HG02759 (cell line): Measurements from ENCODE around the gene NIPA2.

Experiments used
- ATAC-seq: cut with Tn5 transposase; IDR thresholded peaks from one replicate; pipeline ENCODE4 v1.9.1; 2021; ENCODE audit warnings: mild to moderate bottlenecking, moderate library complexity; ENCODE audit not compliant: unreplicated experiment

Gene NIPA2

GRCh38 chr15:22874966-22875365 lies 36.5 kb downstream of the NIPA2 start:
- no peak for ATAC-seq

DNA sequence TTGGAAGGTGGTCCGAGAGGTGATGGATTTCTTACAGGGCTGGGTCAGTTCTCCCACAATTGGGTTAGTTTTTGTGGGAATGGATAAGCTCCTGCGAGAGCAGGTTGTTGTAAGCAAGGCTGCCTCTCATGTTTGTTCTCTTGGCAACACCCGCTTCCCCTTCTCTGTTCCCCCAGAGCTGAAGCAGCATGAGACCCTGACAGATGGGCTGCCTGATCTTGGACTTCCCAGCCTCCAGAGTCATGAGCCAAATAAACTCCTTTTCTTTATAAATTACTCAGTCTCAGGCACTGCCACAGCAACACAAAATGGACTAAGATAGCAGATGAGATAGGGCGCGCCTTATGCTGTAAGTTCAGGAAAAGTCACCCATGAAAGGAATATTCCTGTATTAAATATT lies 38.7 kb downstream of the NIPA2 start:
- ATAC-seq: no peak

DNA sequence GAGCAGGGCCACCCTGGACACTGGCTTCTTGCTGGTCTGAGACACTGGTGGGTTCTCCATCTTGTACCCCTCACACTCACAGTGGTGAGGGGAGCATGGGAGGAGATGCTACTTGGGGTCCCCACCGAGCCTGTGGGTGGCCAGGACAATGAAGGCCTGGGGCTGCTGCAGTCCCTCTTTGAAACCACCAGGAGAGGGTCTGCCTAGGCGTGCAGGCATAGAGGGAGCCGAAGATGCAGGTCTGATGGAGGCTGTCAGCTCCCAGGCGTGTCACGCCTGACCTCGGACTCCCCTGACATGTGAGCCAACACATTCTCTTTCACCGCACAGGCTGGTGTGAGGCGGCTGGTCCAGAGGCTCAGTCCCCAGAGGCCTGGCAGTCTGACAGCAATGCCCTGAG lies 39.1 kb downstream of the NIPA2 start:
- ATAC-seq: no peak

- ATAC-seq: no peak
These were observed 39.6 kb downstream of the NIPA2 start for GRCh38 chr15:22878103-22878502.

GRCh38 chr15:22880068-22880980 lies 41.9 kb downstream of the NIPA2 start:
- no peak for ATAC-seq

DNA sequence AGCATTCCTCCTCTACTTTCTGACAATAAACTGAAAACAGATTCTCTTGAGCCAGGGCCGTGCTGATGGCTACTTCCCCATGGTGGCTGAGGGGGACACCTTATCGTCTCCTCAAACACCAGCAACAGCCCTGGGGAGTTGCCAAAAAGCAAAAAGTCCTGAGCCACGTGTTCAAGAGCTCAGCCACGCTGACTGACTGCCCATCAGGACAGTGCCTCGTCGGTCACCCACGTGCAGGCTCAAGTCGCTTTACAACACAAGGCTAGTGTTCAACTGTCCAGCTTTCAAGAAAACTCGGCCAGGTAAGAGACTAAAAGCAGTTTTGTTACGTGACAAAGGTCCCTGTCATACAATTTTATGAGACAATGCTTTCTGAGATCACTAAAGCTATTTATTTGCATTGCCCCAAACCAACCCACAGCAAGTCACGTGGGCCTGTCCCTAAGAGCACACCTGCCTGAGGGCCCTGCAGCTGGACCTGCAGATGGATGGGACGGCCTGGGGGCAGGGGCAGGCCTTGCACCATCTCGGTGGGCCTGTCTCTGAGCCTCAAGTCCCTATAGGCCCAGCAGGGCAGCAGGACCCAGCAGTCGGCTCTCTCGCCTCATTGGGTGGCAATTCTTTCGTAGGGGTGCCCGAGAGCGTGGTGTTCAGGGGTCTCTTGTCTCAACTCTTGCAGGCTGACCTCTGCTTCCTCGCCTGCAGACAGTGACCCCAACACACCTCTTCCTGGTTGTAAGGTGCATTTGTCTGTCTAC lies 42.7 kb downstream of the NIPA2 start:
- no peak for ATAC-seq

DNA sequence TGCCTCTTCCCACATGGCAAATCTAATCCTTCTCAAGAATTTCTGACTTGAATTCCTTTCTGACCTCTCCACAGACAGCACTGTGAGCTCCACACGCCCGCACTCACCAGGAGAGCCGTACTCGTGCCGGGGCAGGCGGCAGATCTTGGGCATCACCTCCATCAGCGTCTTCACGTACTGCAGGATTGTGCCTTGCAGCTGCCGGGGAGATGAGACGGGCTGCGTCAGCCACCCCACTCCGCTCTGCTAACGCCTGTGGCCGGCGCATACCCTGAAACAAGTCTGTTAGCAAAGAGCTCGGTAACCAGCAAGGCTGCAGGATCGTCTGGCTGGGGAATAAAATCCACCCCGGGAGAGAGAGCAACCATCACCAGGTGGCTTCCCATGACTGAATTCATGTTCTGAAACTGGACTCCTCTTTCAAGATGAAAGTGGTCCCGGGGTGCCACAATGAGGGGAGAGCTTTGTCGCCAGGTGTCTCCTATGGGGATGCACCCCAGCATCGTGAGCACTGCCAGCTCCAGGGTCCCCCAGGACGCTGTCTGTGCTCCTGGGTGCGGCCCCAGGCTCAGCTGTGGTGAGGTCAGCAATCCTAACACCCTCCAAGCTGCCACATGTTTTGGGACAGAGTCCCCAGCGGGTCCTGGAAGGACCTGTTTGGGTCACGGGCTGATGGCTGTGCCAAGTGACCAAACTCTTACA lies 43.4 kb downstream of the NIPA2 start:
- no peak for ATAC-seq

DNA sequence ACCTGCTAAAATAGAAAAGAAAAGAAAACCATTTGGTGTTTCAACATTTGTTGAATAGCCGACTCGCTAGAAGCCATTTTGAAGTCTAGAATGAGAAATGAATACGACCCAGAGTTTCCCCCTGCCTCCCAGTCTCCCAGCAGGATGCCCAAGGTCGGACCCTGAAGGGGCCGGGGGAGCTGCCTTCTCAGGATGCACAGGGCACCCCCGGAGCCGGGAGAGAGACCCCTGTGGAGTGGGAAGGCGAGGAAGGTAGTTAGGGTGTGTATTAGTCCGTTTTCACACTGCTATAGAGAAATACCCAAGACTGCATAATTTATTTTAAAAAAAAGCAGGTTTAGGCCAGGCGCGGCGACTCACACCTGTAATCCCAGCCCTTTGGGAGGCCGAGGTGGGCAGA lies 44.7 kb downstream of the NIPA2 start:
- ATAC-seq: no peak

DNA sequence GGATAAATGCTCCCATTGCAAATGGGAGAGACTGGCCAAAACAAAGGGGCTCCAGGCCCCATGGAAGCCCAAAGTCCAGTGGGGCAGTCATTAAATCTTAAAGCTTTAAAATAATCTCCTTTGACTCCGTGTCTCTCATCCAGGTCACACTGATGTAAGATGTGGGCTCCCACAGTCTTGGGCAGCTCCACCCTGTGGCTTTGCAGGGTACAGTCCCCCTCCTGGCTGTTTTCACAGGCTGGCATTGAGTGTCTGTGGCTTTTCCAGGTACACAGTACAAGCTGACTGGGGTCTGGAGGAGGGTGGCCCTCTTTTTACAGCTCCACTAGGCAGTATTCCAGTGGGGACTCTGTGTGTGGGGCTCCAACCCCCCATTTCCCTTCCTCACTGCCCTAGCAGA lies 45.9 kb downstream of the NIPA2 start:
- ATAC-seq: no peak

- no peak for ATAC-seq
These were observed 46.7 kb downstream of the NIPA2 start for GRCh38 chr15:22885120-22885519.

DNA sequence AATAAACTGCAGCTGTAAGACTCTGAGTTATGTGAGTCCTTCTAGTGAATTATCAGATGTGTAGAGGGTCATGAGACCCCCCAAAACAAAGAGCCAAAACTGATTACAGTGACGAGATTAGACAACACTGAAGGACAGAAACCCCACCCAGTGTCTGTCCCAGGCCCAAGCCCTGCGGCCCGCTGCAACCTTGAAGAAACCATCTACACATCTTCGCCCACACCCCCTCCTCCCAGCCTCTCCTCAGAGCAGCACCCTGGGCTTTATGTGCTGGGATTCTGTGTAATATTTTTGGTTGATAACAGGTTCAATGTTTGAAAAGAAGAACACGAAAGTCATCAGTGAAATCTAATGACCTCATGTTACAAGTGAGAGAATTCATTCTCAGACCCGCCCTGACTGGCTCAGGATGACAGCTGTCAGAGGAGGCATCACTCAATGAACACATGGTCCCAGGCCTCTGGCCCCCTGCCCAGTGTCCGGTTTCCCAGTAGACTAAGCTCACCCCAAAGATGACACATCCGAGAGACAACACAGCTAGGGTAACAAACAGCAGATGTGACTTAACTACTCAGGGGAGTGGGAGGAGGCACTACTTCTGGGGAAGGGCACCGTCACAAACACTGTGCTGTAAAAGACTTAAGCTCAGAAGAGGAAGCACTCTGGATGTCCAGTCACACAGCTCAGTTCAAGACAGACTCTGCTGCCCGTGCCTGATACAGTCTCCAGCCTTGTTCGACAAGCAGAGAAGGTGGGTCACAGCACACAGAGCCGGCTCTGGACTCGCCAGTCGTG lies 48.9 kb downstream of the NIPA2 start:
- no peak for ATAC-seq

DNA sequence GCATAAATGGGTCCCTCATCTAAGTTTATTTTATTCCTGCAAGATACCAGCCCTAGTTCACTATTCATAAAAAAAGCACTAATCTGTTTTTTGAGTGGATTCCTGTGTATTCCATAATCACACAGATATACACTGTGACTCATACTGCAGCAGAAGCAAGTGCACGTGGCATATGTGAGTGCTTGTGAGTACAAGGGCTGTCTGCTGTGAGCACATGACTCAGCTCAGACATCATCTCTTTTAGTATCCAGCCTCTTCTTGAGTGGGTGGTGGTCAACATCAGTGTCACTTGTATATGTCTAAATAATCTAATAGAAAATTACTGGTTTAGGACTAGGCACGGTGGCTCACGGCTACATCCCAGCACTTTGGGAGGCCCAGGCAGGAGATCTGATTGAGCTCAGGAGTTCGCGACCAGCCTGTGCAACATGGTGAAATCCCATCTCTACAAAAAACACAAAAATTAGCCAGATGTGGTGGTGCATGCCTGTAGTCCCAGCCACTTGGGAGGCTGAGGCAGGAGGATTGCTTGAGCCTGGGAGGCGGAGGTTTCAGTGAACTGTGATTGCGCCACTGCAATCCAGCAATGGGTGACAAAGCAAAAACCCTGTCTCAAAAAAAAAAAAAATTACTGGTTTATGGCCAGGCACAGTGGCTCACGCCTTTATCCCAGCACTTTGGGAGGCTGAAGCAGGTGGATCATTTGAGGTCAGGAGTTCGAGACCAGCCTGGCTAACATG lies 49.8 kb downstream of the NIPA2 start:
- ATAC-seq: no peak

- no peak for ATAC-seq
These were observed 50.8 kb downstream of the NIPA2 start for GRCh38 chr15:22889146-22889818.

GRCh38 chr15:22890296-22890695 lies 51.8 kb downstream of the NIPA2 start:
- no peak for ATAC-seq

DNA sequence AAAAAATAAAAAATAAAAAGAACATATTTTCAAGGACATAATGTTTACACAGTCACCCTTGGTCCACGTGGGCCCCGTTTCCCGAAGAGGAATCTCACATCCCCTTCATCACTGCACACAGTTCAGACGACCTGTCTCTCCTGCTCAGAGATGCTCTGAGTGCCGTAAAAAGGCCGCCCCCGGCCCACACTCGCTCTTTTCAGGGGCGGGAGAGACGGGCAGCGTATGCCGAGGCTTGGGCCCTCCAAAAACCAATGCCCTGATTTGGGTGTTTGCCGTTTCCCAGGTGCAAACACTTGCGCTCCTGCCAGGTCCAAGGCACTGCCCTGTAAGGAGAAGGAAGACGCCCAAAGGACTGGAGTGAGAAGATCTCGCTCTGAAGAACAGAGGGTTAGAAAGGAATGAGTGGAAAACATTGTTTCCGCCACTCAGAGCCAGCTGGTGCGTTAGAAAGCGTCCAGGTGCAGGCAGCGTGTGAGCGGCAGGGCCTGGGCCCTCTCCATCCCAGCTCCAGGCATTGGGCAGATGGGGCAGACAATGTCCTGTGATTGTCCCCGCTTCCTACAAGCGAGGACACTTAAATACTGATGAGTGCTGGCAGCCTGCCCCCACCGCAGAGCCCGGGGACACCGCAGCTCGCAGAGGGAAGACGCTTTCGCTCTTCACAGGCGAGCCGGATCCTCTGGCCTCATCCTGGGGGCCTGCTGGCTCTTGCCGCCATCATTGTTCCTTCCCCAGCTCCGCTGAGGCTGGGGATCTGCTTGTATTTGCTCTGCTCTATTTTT lies 53.2 kb downstream of the NIPA2 start:
- no peak for ATAC-seq

DNA sequence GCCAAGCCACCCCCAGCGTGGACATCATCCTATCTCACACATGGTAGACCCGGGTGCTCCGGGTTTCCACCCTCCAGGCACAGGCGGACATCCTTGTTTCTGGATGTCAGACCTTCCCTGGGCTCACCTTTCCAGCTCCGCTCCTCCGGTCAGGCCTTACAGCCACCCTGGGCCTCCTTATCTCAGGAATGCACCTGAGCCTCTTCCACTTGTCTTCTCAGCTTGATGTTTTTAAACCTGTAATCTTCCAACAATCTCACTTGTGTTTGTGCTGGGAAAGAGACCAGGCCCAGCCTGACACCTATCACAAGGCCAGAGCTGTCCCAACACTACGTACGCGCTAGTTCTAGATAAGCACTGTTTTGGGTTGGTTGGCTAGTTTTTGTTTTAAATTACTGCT lies 53.9 kb downstream of the NIPA2 start:
- no peak for ATAC-seq

- no peak for ATAC-seq
These were observed 54.6 kb downstream of the NIPA2 start for GRCh38 chr15:22893081-22893480.

- no peak for ATAC-seq
These were observed 55.4 kb downstream of the NIPA2 start for GRCh38 chr15:22893881-22894280.
